Uterus (tissue), 2 donors: ENCODE measurements around the gene IL4I1.

ENCODE experiments used
- POLR2A ChIP-seq, 2 donors: fragments of 450-650 bp; IDR thresholded peaks; one replicate each; pipeline ENCODE4 v1.6.1; 2016; ENCODE audit warnings: antibody characterized with exemption in 2 of 2, mild to moderate bottlenecking in 1 of 2, moderate library complexity in 1 of 2
- TF ChIP-seq, protein P1 (sequence below), 4 experiments: fragments of 200-600 bp in 2 of 4; fragments of 450-650 bp in 2 of 4; sonication (generic) in 2 of 4; IDR thresholded peaks; one replicate each; pipeline ENCODE4 v1.5.1; 2016 to 2019; ENCODE audit warnings: antibody characterized with exemption in 4 of 4, mild to moderate bottlenecking in 2 of 4, moderate library complexity in 1 of 4

DNA sequence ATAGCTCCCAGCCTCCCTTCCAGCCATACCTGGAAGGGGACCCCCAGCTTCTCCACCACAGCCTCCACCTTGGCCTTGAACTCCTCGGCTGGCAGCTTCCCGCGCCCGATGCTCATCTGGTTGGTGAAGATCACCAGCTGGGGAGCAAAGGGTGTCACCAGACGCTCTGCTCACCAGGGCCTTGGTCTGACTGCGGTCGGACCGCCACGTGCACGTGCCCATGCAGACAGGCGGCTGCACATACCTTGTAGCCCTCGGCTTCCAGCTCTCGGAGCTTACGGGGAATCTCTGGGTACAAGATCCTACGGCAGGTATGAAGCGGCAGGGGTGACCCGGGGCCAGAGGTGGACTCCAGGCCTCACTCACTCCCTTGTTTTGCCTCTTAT lies 32.8 kb downstream of the IL4I1 start:
- TF ChIP-seq, protein P1, sequence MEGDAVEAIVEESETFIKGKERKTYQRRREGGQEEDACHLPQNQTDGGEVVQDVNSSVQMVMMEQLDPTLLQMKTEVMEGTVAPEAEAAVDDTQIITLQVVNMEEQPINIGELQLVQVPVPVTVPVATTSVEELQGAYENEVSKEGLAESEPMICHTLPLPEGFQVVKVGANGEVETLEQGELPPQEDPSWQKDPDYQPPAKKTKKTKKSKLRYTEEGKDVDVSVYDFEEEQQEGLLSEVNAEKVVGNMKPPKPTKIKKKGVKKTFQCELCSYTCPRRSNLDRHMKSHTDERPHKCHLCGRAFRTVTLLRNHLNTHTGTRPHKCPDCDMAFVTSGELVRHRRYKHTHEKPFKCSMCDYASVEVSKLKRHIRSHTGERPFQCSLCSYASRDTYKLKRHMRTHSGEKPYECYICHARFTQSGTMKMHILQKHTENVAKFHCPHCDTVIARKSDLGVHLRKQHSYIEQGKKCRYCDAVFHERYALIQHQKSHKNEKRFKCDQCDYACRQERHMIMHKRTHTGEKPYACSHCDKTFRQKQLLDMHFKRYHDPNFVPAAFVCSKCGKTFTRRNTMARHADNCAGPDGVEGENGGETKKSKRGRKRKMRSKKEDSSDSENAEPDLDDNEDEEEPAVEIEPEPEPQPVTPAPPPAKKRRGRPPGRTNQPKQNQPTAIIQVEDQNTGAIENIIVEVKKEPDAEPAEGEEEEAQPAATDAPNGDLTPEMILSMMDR (IDR thresholded peaks at IDR 0.05) = no peak
- TF ChIP-seq POLR2A (IDR thresholded peaks at IDR 0.05) = no peak
